Upper lobe of left lung (tissue), 4 donors: ENCODE results near the gene RNF13.

Experiments
- CTCF ChIP-seq, 6 experiments: fragments of 450-650 bp in 4 of 6; fragments of 200-600 bp in 2 of 6; sonication (generic) in 2 of 6; IDR thresholded peaks; one replicate each; pipeline ENCODE4 v1.5.1; 2016 to 2019; ENCODE audit warnings: antibody characterized with exemption in 6 of 6
- POLR2A ChIP-seq, 4 donors: fragments of 450-650 bp; IDR thresholded peaks; one replicate each; pipeline ENCODE4 v1.5.1; 2016 to 2017; ENCODE audit warnings: antibody characterized with exemption in 4 of 4, mild to moderate bottlenecking in 2 of 4

GRCh38 chr3:149784064-149784704, 28.8 kb upstream of the RNF13 start:
- TF ChIP-seq CTCF (IDR thresholded peaks at IDR 0.05) (no peak), POLR2A (IDR thresholded peaks at IDR 0.05) (no peak)
